HAP-1 (cell line): ENCODE results near the gene OSBPL2.
A peak's percentile ranks its signal among the peaks of the same experiment; 100 is the strongest.

Source experiments
- DNase-seq, 2 experiments: peaks; one replicate each; pipeline ENCODE4 v3.0.0-alpha.2; 2016 to 2020; ENCODE audit warnings: low spot score in 2 of 2
- H3K27me3 ChIP-seq: fragments of 250-450 bp; sonication (Bioruptor Pico); 2 replicates; pipeline ENCODE4 v1.5.1; 2020; ENCODE audit warnings: low read depth, mild to moderate bottlenecking, moderate library complexity
- H3K36me3 ChIP-seq: fragments of 250-450 bp; sonication (Bioruptor Pico); replicated peaks from 2 replicates; pipeline ENCODE4 v1.5.1; 2020; ENCODE audit warnings: mild to moderate bottlenecking
- H3K4me1 ChIP-seq: fragments of 250-450 bp; sonication (Bioruptor Pico); 2 replicates; pipeline ENCODE4 v1.5.1; 2020; ENCODE audit warnings: mild to moderate bottlenecking
- H3K4me3 ChIP-seq: fragments of 250-450 bp; sonication (Bioruptor Pico); 2 replicates; pipeline ENCODE4 v1.5.1; 2020; ENCODE audit warnings: mild to moderate bottlenecking, moderate library complexity
- H3K9me3 ChIP-seq: fragments of 250-450 bp; sonication (Bioruptor Pico); 2 replicates; pipeline ENCODE4 v1.5.1; 2020; ENCODE audit warnings: mild to moderate bottlenecking, moderate library complexity
- in situ Hi-C: fragments of 300-500 bp; cut with MboI; formaldehyde crosslinking; loops from 3 replicates; pipeline ENCODE4 v1.14.3; 2020; ENCODE audit warnings: low sequenced_read_pairs, inconsistent platforms, mixed read lengths

The OSBPL2 gene

DNA sequence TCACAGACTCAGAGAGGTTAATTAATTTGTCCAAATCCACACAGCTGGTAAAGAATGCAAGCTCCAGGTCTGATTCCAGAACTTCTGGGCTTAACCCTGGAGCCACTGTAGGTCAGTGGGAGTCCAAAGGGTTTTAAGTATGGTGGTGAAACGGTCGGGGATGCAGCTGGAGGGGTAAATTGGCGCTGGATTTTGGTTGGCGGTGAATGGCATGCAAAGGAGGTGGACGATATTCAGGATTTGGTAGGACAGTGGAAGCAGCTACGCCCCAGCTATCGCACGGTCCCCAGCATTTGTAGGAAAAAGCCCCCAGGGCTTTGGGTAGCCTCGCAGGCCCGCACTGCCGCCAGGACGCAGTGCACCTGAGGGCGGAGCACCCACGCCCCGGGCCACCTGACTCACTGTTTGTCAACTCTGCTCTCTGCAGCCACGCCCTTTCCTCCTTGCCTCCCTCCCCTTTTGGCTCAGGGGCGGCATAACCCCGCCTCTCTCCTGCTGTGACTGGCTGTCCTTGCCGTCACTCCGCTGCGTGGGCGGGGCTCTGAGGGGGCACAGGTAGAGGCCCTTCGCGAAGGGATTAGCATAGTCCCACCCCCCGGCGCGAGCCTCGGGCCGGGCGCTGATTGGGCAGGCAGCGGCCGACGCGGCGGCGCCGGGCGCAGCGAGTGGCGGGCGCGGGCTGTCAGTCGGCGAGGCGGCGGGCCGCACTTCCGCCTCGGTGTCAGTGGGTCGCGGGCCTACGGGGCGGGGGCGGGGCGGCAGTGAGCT, at the start of gene OSBPL2:
Gene OSBPL2 (plus strand): TSS at position 721 of the 768 bp plus-strand sequence. CDS start 17,664 bp downstream, outside the sequence.
- Histone ChIP-seq H3K4me3 (peak within 1 kb of the TSS; percentile 58), H3K4me1 (peaks cover 13% of the 10 kb centered on the region), H3K9me3 (no peaks in the 10 kb centered on the region), H3K27me3 (no peaks in the 10 kb centered on the region), H3K36me3 (peaks cover 4% of the 10 kb centered on the region)
- in situ Hi-C loops: no loop called here
- DNase-seq: peak; percentile 93 to 99

DNA sequence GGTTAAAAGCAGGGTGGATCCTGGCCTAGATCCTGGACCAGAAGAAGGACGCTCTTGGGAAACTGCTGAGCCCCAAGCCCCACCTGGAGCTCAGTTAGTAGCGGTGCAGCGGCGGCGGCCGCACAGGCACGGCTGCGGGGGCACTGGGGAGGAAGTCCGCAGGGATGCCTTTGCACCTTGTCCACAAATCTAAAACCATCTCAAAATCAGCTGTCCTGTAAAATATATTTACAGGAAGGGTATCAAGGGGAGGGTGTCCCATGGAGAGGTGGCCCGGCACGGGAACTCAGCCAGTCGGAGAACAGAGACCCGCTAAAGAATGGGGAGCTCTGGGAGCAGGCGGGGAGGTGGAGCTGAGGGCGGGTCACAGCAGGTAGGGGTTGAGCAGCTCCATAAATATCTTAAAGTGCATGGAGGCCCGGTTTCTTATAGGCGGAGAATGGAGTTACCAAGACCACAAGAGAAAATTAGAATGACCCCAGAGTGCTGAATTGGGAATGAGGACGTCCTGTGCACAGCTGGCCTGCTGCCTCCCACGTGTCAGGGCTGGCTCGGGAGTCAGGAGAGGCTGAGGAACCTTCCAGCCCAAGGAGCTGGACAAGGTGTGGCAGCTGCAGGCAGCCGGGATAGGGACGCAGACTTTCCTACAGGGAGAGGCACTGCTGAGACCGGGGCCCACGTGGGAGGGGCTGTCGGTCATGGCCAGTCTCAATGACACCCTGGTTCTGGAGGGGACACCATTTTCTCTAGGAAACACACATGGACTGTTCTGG, 47.5 kb upstream of the OSBPL2 start:
- no peaks in the 10 kb centered on the region for H3K4me1 ChIP-seq
- no peaks in the 10 kb centered on the region for H3K9me3 ChIP-seq
- no peaks in the 10 kb centered on the region for H3K27me3 ChIP-seq
- DNase-seq: no peak
- H3K36me3 ChIP-seq: peaks cover 15% of the 10 kb centered on the region
- in situ Hi-C loops: no loop called here
- H3K4me3 ChIP-seq: no peak overlapping the region

DNA sequence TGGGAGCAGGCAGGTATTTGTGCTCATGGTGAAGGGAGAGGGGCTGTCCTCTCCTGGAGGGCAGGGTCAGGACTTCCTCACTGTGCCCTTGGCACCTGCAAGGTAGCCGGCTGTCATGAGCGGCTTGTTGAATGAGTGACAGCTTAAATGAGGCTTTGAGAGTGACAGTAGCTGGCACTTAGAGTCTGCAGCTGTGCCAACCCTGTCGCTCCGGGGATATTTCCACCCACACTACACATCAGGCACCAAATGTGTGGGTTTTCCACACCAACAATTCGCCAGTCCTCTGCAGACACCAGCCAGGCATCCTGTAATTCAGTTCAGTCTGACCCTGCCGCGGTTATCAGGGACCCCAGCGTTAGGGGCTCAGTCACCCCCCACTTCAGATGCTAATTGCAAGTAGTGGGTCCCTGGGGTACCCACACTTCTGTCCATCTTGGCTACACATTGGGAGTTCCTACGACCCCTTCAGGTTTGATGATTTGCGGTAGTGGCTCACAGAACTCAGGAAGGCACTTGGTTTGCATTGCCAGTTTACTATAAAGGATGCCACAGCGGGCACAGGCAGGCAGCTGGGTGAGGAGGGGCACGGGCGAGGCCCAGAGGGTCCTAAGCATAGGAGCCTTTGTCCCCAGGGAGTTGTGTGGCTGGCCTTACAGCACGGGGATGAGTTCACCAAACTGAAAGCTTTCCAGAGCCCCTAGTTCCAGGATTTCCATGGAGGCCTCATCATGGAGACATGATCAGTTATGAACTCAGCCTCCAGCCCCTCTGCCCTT, 46.4 kb upstream of the OSBPL2 start:
- Histone ChIP-seq H3K9me3 (no peaks in the 10 kb centered on the region), H3K4me3 (no peak overlapping the region), H3K4me1 (no peaks in the 10 kb centered on the region), H3K36me3 (peaks cover 15% of the 10 kb centered on the region), H3K27me3 (no peaks in the 10 kb centered on the region)
- DNase-seq: no peak
- in situ Hi-C loops: no loop called here

DNA sequence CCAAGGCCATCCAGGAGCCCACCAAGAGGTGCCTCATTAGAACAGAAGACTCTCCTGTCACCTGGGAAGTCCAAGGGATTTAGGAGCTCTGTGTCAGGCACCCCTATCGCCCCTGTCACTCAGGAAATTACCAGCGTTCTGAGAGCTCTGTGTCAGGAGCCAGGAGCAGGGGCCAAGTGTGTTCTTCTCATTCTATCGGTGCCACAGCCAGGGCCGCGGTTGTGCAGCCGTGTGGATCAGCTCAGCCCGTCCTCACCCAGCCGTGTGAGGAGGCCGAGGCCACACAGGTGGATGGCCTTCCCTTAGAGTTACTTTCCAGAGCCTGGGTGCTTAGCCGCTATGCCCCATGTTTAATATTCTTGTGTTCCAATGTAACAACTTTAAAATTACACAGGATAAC, 45.7 kb upstream of the OSBPL2 start:
- DNase-seq: no peak
- peaks cover 17% of the 10 kb centered on the region for H3K36me3 ChIP-seq
- no peaks in the 10 kb centered on the region for H3K27me3 ChIP-seq
- no peak overlapping the region for H3K4me3 ChIP-seq
- H3K9me3 ChIP-seq: no peaks in the 10 kb centered on the region
- H3K4me1 ChIP-seq: no peaks in the 10 kb centered on the region
- in situ Hi-C loops: no loop called here

DNA sequence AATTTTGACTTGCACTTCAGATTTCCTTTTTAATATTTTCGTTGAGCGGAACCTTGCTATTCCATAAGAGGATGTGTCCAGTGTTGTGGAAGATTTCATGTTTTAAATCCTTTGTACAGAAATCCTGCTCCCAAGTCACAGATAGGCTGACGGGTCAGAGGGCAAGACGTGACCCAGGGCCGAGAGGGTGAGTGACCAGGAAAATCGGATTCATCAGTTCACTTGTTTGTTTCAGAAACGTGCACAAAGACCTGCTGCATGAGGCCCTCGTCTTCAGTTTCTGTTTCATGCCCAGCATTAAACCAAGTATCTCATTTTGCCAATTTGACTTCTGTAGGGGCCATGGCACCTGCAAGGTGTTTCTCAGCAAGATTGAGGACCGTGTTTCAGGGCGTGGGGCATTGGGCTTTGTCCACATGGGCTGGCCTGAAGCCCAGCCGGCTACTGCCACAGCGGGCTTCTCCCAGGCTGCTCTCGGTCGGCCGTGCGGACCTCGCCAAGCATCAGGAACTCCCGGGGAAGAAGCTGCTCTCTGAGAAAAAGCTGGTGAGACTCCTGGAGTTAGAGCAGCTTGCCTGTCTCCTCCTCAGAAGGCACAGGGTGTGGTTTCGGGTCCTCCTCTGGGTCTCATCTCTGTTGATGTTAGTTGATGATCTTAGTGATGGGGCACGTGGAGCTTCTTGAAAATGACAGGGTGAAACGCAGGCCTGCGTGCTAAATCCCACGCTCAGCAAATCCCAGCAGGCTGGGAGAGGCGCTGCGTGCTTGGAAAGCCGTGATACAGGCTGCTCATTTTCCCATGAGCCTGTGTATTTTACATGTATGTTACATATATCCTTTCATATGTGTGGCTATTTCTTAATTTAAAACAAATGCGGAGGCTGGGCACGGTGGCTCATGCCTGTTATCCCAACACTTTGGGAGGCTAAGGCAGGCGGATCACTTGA, 45.0 kb upstream of the OSBPL2 start:
- Histone ChIP-seq H3K4me1 (no peaks in the 10 kb centered on the region), H3K4me3 (no peak overlapping the region), H3K9me3 (no peaks in the 10 kb centered on the region), H3K36me3 (peaks cover 24% of the 10 kb centered on the region), H3K27me3 (no peaks in the 10 kb centered on the region)
- DNase-seq: no peak
- in situ Hi-C loops: no loop called here

DNA sequence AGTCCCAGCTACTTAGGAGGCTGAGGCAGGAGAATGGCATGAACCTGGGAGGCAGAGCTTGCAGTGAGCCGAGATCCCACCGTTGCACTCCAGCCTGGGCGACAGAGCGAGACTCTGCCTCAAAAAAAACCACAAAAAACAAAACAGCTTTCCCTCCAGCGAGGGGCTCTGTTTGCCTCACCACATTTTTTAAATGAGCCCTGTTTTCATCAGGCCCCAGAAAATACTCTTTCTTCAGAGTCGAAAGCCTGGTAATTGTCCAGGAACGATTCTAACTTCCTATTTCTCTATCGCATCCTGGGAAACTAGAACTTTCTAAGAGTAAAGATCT, 43.3 kb upstream of the OSBPL2 start:
- Histone ChIP-seq H3K27me3 (no peaks in the 10 kb centered on the region), H3K36me3 (peaks cover 34% of the 10 kb centered on the region), H3K4me1 (no peaks in the 10 kb centered on the region), H3K4me3 (no peak overlapping the region), H3K9me3 (no peaks in the 10 kb centered on the region)
- in situ Hi-C loops: no loop called here
- DNase-seq: no peak

DNA sequence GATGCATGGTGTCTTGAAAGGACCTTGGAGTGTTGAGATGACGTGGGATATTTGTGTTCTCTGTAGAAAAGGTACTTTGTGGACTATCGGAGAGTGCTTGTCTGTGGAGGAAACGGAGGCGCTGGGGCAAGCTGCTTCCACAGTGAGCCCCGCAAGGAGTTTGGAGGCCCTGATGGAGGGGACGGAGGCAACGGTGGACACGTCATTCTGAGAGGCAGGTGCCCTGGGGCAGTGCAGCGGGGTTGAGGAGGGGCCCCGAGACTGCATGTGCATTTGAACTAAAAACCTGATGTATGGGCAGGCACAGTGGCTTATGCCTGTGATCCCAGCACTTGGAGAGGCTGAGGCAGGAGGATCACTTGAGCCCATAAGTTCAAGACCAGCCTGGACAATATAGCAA, 42.6 kb upstream of the OSBPL2 start:
- DNase-seq: no peak
- Histone ChIP-seq H3K27me3 (no peaks in the 10 kb centered on the region), H3K36me3 (peaks cover 41% of the 10 kb centered on the region), H3K9me3 (no peaks in the 10 kb centered on the region), H3K4me3 (no peak overlapping the region), H3K4me1 (no peaks in the 10 kb centered on the region)
- in situ Hi-C loops: no loop called here

DNA sequence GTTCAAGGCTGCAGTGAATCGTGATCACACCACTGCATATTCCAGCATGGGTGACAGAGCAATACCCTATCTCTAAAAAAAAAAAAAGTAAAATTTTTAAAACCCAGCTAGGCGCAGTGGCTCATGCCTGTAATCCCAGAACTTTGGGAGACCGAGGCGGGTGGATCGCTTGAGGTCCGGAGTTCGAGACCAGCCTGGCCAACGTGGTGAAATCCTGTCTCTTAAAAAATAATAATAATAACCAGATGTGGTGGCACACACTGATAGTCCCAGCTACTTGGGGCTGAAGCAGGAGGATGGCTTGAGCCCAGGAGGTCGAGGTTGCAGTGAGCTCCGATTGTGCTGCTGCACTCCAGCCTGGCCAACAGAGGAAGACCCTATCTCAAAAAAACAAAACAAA, 42.0 kb upstream of the OSBPL2 start:
- H3K27me3 ChIP-seq: no peaks in the 10 kb centered on the region
- DNase-seq: no peak
- no peaks in the 10 kb centered on the region for H3K9me3 ChIP-seq
- no peak overlapping the region for H3K4me3 ChIP-seq
- in situ Hi-C loops: no loop called here
- peaks cover 45% of the 10 kb centered on the region for H3K36me3 ChIP-seq
- H3K4me1 ChIP-seq: no peaks in the 10 kb centered on the region

DNA sequence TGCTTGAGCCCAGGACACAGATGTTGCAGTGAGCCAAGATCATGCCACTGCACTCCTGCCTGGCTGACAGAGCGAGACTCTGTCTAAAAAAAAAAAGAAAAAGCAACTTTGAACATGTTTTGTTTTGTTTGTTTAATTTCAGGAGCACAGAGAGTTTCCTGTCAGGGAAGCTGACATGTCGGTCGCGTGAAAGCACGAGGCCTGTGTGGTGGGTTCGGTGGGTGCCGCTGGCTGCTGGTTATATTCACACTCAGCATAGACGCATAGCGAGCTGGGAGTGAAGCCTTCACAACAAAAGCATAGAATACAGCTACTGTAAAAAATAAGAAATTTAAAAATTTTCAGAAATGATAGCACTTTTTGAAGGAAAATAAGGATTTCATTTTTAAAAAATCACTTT, 41.0 kb upstream of the OSBPL2 start:
- Histone ChIP-seq H3K4me3 (no peak overlapping the region), H3K27me3 (no peaks in the 10 kb centered on the region), H3K4me1 (no peaks in the 10 kb centered on the region), H3K9me3 (no peaks in the 10 kb centered on the region), H3K36me3 (peaks cover 53% of the 10 kb centered on the region)
- DNase-seq: no peak
- in situ Hi-C loops: no loop called here

DNA sequence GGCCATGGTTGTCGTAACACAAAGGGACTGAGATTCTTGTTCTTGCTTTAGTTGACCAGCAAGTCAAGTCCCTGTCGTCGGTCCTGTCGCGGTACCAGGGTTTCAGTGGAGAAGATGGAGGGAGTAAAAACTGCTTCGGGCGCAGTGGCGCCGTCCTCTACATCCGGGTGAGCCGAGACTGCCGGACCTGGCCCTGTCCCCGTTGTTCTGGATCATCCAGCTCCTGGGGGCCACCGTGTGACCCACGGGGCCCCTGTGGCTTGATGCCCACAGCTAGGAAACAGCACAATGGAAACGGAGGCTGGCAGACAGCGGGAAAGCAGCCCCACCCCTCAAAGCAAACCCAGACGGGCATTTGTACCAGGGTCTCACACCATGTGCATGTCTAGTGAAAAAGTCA, 40.5 kb upstream of the OSBPL2 start:
- Histone ChIP-seq H3K4me1 (no peaks in the 10 kb centered on the region), H3K4me3 (no peak overlapping the region), H3K27me3 (no peaks in the 10 kb centered on the region), H3K9me3 (no peaks in the 10 kb centered on the region), H3K36me3 (peaks cover 54% of the 10 kb centered on the region)
- DNase-seq: no peak
- in situ Hi-C loops: no loop called here

DNA sequence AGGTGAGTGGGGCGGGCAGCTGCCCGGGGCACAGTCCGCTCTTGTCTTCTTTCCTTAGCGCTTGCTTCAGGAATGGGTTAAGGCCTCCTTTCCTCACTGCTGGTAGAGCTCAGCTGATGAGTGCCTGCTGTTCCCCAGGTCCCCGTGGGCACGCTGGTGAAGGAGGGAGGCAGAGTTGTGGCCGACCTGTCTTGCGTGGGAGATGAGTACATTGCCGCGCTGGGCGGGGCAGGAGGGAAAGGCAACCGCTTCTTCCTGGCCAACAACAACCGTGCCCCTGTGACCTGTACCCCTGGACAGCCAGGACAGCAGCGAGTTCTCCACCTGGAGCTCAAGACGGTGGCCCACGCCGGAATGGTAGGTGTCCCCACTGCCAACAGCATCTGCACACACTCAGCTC, 39.8 kb upstream of the OSBPL2 start:
- Histone ChIP-seq H3K9me3 (no peaks in the 10 kb centered on the region), H3K36me3 (peaks cover 56% of the 10 kb centered on the region), H3K4me3 (no peak overlapping the region), H3K4me1 (no peaks in the 10 kb centered on the region), H3K27me3 (no peaks in the 10 kb centered on the region)
- in situ Hi-C loops: no loop called here
- DNase-seq: no peak

DNA sequence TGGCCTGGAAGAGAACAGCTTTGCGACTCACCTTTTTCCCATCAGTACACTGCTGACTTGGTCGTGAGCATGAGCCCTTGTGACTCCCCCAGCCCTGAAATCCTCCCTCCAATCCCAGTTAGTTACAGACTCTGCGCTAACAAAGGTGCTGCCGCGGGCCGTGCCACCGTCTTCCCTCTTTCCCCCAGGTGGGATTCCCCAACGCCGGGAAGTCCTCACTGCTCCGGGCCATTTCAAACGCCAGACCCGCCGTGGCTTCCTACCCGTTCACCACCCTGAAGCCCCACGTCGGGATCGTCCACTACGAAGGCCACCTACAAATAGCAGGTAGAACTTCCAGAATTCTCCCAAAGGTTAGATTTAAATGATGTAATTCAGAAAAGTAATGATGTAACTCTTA, 39.4 kb upstream of the OSBPL2 start:
- Histone ChIP-seq H3K4me1 (no peaks in the 10 kb centered on the region), H3K27me3 (no peaks in the 10 kb centered on the region), H3K36me3 (peaks cover 53% of the 10 kb centered on the region), H3K4me3 (no peak overlapping the region), H3K9me3 (no peaks in the 10 kb centered on the region)
- in situ Hi-C loops: no loop called here
- no peak for DNase-seq

DNA sequence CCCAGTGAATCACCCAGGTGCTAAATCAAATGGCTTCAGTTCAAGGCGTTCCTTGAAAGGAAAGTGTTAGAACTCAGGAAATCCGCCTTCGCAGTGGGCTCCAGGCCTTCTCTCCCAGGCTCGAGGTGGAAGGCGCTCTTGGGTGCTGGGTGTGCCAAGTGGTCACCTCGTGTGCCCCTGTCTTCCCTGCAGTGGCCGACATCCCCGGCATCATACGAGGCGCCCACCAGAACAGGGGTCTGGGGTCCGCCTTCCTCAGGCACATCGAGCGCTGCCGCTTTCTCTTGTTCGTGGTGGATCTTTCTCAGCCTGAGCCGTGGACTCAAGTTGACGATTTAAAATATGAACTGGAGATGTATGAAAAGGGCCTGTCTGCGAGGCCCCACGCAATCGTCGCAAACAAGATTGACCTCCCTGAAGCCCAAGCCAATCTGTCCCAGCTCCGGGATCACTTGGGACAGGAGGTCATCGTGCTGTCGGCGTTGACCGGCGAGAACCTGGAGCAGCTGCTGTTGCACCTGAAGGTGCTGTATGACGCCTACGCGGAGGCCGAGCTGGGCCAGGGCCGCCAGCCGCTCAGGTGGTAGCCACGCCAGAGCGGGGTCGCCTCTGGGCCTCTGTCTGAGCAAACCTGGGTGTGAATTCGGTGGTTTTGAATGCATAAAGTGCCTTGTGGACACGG, 37.7 kb upstream of the OSBPL2 start:
- H3K36me3 ChIP-seq: peaks cover 50% of the 10 kb centered on the region
- no peaks in the 10 kb centered on the region for H3K9me3 ChIP-seq
- no peak for DNase-seq
- no peaks in the 10 kb centered on the region for H3K27me3 ChIP-seq
- H3K4me3 ChIP-seq: no peak overlapping the region
- in situ Hi-C loops: no loop called here
- H3K4me1 ChIP-seq: no peaks in the 10 kb centered on the region
